Mesothelial cell of epicardium (in vitro differentiated cells): ENCODE results near the gene PRKACB. TPM values are rescaled to one million over a fixed set of nuclear protein-coding genes. Genes with fewer than 3 reads are reported as not detected.

Experiments used
- DNase-seq, 2 experiments: peaks; one replicate each; pipeline ENCODE4 v3.0.0; 2021; ENCODE audit warnings: low spot score in 2 of 2; ENCODE audit not compliant: unreplicated experiment in 2 of 2
- H3K27ac Mint-ChIP-seq: 2 replicates; pipeline ENCODE4 v1.8.0; 2021; ENCODE audit warnings: mixed read lengths
- H3K27me3 Mint-ChIP-seq: 2 replicates; pipeline ENCODE4 v1.8.0; 2021; ENCODE audit warnings: low read depth, mixed read lengths
- H3K36me3 Mint-ChIP-seq: 2 replicates; pipeline ENCODE4 v1.8.0; 2021; ENCODE audit warnings: mixed read lengths
- H3K4me1 Mint-ChIP-seq: 2 replicates; pipeline ENCODE4 v1.8.0; 2021; ENCODE audit warnings: mixed read lengths
- H3K4me3 Mint-ChIP-seq: 2 replicates; pipeline ENCODE4 v1.8.0; 2021; ENCODE audit warnings: mild to moderate bottlenecking, moderate library complexity, mixed read lengths
- H3K9me3 Mint-ChIP-seq: 2 replicates; pipeline ENCODE4 v1.8.0; 2021; ENCODE audit warnings: mixed read lengths
- total RNA-seq: library from RNA; stranded (reverse); gene quantifications from 3 replicates; pipeline ENCODE4 v1.2.1, GENCODE V29; 2021
- TF ChIP-seq, protein P1 (sequence below): fragments of 200-600 bp; sonication (generic); IDR thresholded peaks from one replicate; pipeline ENCODE4 v1.5.0; 2021; ENCODE audit warnings: antibody characterized with exemption; ENCODE audit not compliant: unreplicated experiment

PRKACB gene
- total RNA-seq, 1 donor from 2014 or later: 38.5 TPM

DNA sequence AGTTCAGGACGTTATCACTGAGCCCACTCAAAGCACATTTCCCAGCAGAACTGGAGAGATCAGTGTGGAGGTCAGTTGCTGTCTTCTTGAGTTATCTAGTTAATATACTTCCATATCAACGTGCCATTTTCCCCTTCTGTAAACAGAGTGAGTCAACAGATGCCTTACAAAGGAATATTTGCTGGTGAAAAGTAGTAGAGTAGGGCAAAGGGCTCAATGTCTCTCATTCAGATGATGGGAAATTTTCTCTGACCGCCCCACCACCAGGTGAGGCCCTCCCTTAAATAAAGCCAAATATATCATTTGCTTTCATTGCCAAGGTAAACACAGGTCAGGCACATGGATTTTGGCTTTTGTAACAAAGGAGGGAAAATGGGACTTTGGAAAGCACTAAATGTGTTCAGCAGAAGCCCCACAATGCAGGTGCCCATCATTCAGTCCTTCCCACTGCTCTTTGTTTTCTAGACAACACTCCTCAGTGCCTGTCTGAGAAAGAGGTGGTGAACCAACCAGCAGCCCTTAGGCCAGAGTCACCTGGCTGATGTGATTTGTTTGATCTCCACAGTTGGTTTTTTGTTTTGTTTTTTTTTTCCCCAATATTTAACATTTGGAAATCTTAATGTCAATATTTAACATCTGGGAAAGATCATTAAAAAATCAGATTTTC lies 116.9 kb downstream of the PRKACB start:
- H3K27me3 Mint-ChIP-seq: no peaks in the 10 kb centered on the region
- TF ChIP-seq, protein P1, sequence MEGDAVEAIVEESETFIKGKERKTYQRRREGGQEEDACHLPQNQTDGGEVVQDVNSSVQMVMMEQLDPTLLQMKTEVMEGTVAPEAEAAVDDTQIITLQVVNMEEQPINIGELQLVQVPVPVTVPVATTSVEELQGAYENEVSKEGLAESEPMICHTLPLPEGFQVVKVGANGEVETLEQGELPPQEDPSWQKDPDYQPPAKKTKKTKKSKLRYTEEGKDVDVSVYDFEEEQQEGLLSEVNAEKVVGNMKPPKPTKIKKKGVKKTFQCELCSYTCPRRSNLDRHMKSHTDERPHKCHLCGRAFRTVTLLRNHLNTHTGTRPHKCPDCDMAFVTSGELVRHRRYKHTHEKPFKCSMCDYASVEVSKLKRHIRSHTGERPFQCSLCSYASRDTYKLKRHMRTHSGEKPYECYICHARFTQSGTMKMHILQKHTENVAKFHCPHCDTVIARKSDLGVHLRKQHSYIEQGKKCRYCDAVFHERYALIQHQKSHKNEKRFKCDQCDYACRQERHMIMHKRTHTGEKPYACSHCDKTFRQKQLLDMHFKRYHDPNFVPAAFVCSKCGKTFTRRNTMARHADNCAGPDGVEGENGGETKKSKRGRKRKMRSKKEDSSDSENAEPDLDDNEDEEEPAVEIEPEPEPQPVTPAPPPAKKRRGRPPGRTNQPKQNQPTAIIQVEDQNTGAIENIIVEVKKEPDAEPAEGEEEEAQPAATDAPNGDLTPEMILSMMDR: no peak
- no peak for DNase-seq
- H3K36me3 Mint-ChIP-seq: no peaks in the 10 kb centered on the region
- peaks cover 9% of the 10 kb centered on the region for H3K4me1 Mint-ChIP-seq
- H3K4me3 Mint-ChIP-seq: no peak overlapping the region
- no peaks in the 10 kb centered on the region for H3K9me3 Mint-ChIP-seq
- no peak overlapping the region for H3K27ac Mint-ChIP-seq

DNA sequence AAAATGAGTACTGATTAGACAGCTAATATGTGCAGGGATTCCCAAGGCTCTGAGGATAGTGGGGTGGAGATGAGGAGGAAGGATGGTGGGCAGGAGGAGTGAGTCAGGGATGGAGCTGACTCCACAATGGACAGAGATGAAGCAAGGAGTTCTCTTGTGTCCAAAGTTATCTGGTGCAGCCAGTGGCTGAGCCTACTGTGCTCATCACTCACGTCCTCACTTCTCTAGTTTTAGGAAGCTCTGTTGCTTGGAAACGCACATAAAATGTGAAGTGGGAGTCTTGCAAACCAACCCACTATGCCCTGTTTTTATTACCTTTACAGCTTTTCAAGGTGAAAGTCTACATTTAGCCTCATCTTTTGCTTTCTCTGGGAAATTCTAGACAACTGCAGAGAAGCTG lies 120.9 kb downstream of the PRKACB start:
- Mint-ChIP-seq H3K9me3 (no peaks in the 10 kb centered on the region), H3K4me1 (peaks cover 29% of the 10 kb centered on the region), H3K36me3 (no peaks in the 10 kb centered on the region), H3K27ac (peak overlapping the region; percentile 27), H3K27me3 (no peaks in the 10 kb centered on the region), H3K4me3 (no peak overlapping the region)
- TF ChIP-seq, protein P1: no peak
- no peak for DNase-seq

DNA sequence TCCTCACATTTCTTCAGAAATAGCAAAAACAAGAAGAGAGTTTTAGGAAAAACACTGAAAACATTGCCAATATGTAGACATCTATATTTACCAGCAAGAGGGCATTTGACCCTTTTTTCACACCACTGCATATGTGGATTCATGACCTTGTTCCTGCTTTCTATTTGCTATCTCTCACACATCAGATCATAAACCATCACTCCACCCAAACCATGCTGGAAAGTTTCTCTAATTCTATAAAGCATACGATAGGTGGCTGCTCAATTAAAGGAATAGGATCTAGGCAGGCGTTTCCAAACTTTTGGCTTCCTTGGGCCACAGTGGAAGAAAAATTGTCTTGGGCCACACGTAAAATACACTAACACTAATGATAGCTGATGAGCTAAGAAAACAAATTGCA lies 121.8 kb downstream of the PRKACB start:
- Mint-ChIP-seq H3K4me1 (peaks cover 32% of the 10 kb centered on the region), H3K27me3 (no peaks in the 10 kb centered on the region), H3K4me3 (no peak overlapping the region), H3K9me3 (no peaks in the 10 kb centered on the region), H3K27ac (no peak overlapping the region), H3K36me3 (no peaks in the 10 kb centered on the region)
- no peak for DNase-seq
- TF ChIP-seq, protein P1: no peak

DNA sequence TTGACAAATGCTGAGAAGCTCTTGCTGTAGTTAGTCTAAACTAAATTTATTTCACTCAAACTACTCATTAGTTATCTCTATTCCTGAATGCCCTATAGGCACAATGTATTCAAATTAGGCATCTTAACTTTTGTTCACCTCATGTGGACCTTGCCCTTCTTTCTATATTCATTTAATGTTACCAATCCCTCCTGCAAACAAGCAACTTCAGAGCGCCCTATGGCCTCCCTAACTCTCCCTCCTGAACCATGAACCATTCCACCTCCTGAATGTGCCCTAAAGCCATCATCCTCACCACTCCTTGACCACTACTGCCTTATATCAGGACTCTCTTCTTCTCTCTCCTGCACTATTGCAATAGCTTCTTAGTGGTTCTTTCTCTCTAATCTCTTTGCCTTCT lies 122.7 kb downstream of the PRKACB start:
- H3K9me3 Mint-ChIP-seq: no peaks in the 10 kb centered on the region
- H3K27me3 Mint-ChIP-seq: no peaks in the 10 kb centered on the region
- DNase-seq: no peak
- H3K36me3 Mint-ChIP-seq: no peaks in the 10 kb centered on the region
- TF ChIP-seq, protein P1: no peak
- no peak overlapping the region for H3K4me3 Mint-ChIP-seq
- H3K27ac Mint-ChIP-seq: no peak overlapping the region
- peaks cover 40% of the 10 kb centered on the region for H3K4me1 Mint-ChIP-seq

DNA sequence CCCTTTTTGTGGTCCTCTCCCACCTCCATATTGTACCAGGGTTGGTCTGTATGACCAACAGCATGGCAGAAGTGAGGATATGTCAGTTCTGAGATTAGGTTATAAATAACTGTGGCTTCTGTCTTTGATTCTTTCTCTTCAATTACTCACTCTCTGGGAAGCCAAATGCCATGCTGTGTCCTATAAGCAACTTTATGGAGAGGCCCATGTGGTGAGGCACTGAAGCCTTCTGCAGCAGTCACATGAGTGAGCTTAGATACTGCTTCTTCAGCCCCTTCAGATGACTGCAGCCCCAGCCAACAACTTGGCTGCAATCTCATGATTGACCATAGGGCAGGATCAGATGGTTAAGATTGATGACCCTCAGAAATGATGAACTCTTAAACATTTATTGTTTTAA lies 123.4 kb downstream of the PRKACB start:
- Mint-ChIP-seq H3K4me3 (no peak overlapping the region), H3K36me3 (no peaks in the 10 kb centered on the region), H3K27me3 (no peaks in the 10 kb centered on the region), H3K9me3 (no peaks in the 10 kb centered on the region), H3K27ac (no peak overlapping the region), H3K4me1 (peaks cover 47% of the 10 kb centered on the region)
- DNase-seq: no peak
- TF ChIP-seq, protein P1: no peak
